Measurements from ENCODE around the gene VWA8. TPM values are rescaled to one million over a fixed set of nuclear protein-coding genes. Genes with fewer than 3 reads are reported as not detected.
A peak's percentile ranks its signal among the peaks of the same experiment; 100 is the strongest.

Gene VWA8
- total RNA-seq, 4 donors from 2014 or later, result 27.1 to 39.7 (median 30.4) TPM

DNA sequence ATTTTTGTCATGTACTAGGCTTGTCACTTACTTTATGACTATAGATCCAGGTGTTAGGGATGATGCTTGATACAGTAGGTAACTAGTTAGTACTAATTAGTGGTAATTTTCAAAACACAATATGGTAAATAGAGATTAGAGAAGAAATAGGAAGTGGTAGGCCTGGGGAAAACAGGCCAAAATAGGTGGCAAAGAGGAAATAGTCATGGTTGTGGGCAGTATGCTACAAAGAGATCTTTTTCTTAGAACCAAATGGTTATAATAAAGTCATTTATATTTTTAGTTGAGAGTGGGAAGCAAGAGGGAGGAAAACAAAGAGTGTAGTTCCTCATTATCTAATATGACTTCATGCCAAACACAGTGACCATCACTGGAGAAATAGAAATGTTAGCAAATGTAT is 9.1 kb upstream of the VWA8 start:
- Histone ChIP-seq H3K9me3 (no peaks in the 10 kb centered on the region), H3K4me3 (replicated peaks in 1 of 3) (no peak overlapping the region), H3K36me3 (no peaks in the 10 kb centered on the region), H3K4me1 (no peaks in the 10 kb centered on the region), H3K27ac (no peak overlapping the region), H3K27me3 (no peaks in the 10 kb centered on the region)
- DNase-seq, result no peak
- TF ChIP-seq POLR2A (IDR thresholded peaks at IDR 0.05), result no peak
- TF ChIP-seq, protein P1, sequence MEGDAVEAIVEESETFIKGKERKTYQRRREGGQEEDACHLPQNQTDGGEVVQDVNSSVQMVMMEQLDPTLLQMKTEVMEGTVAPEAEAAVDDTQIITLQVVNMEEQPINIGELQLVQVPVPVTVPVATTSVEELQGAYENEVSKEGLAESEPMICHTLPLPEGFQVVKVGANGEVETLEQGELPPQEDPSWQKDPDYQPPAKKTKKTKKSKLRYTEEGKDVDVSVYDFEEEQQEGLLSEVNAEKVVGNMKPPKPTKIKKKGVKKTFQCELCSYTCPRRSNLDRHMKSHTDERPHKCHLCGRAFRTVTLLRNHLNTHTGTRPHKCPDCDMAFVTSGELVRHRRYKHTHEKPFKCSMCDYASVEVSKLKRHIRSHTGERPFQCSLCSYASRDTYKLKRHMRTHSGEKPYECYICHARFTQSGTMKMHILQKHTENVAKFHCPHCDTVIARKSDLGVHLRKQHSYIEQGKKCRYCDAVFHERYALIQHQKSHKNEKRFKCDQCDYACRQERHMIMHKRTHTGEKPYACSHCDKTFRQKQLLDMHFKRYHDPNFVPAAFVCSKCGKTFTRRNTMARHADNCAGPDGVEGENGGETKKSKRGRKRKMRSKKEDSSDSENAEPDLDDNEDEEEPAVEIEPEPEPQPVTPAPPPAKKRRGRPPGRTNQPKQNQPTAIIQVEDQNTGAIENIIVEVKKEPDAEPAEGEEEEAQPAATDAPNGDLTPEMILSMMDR (IDR thresholded peaks at IDR 0.05), result no peak
- intact Hi-C loops (cut with DNase I), result no loop called here

DNA sequence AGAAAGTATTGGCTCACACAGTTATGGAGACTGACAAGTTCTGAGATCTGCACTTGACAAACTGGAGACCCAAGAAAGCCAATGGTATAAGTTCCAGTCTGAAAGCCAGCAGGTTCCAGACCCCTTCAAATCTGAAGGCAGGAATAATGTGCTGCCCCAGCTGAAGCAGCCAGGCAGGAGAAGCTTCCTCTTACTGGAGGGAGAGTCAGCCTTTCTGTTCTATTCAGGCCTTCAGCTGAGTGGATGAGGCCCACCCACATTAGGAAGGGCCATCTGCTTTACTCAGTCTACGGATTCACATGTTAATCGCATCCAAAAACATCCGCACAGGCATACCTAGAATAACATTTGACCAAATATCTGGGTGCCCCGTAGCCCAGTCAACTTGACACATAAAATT is 8.2 kb upstream of the VWA8 start:
- intact Hi-C loops (cut with DNase I), result no loop called here
- TF ChIP-seq, protein P1 (IDR thresholded peaks at IDR 0.05), result no peak
- TF ChIP-seq POLR2A (IDR thresholded peaks at IDR 0.05), result no peak
- 82 to 99% methylated on average over 4 of the region's 4 CpGs for whole genome bisulfite sequencing, 2 donors
- H3K4me3 ChIP-seq (replicated peaks in 1 of 3), result no peak overlapping the region
- no peak for DNase-seq
- no peak overlapping the region for H3K27ac ChIP-seq
- H3K4me1 ChIP-seq, result no peaks in the 10 kb centered on the region
- no peaks in the 10 kb centered on the region for H3K27me3 ChIP-seq
- no peaks in the 10 kb centered on the region for H3K9me3 ChIP-seq
- no peaks in the 10 kb centered on the region for H3K36me3 ChIP-seq

DNA sequence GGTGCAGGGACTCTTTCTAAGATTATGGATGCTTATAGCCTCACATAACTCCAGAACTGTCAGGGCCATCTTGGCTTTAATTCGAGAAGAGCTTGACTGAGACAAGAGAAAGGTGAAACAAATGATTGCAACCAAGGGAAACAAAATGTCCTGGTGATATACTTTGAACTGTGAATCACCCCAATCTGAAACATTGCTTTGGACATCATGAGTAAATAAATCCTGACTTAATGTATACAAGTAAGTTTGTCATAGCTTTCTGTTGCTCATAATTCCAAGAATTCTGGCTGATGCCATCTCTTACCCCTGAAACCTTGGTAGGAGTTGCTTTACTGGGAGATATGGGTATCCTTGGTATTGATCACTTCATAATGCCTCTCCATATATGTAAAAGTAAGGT is 5.8 kb upstream of the VWA8 start:
- 94 to 95% methylated on average over 1 of the region's 1 CpG for WGBS, 2 donors
- Histone ChIP-seq H3K4me3 (replicated peaks in 1 of 3) (no peak overlapping the region), H3K36me3 (no peaks in the 10 kb centered on the region), H3K27me3 (no peaks in the 10 kb centered on the region), H3K9me3 (no peaks in the 10 kb centered on the region), H3K4me1 (no peaks in the 10 kb centered on the region), H3K27ac (no peak overlapping the region)
- intact Hi-C loops (cut with DNase I), result no loop called here
- no peak for DNase-seq
- no peak for TF ChIP-seq POLR2A (IDR thresholded peaks at IDR 0.05)
- TF ChIP-seq, protein P1 (IDR thresholded peaks at IDR 0.05), result no peak

DNA sequence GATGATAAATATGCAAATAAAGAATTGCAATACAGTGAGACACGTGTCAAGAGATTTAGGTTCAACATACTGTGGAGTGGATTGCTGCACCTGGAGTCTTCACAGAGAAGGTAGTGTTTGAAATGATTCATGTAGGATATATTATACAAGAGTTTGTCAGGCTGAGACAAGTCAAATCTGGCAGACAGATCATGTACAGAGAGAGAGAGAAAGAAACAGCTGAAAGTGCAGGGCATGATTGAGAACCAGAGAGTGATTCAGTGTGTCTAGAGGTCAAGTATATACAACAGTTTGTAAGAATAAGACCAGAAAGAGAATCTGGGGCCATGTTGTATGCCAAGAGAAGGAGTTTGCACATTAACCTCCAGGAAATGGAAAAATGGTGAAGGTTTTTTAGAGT is 2.1 kb upstream of the VWA8 start:
- no peaks in the 10 kb centered on the region for H3K27me3 ChIP-seq
- no peaks in the 10 kb centered on the region for H3K36me3 ChIP-seq
- no peak for DNase-seq
- no peak overlapping the region for H3K27ac ChIP-seq
- 87 to 91% methylated on average over 1 of the region's 1 CpG for WGBS, 2 donors
- no peak overlapping the region for H3K4me3 ChIP-seq (replicated peaks in 1 of 3)
- H3K9me3 ChIP-seq, result no peaks in the 10 kb centered on the region
- TF ChIP-seq, protein P1 (IDR thresholded peaks at IDR 0.05), result no peak
- no peak for TF ChIP-seq POLR2A (IDR thresholded peaks at IDR 0.05)
- H3K4me1 ChIP-seq, result peaks cover 0 to 5% of the 10 kb centered on the region in 2 donors
- intact Hi-C loops (cut with DNase I), result no loop called here

DNA sequence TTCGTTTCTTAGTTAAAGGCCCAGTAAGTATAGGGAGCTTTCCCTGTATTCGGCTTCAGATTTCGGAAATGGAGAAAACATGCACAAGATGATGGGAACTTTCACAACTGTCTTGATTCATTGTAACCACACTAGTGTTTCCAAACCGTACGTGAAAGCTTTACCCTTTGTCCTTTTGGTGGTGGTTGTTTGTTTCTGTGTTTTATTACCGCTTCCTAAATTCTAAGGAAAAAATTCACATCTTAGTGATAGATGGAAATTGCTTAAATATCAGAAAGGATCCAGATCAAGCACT is 504 bp upstream of the VWA8 start:
- Histone ChIP-seq H3K4me1 (peaks cover 0 to 5% of the 10 kb centered on the region in 2 donors), H3K36me3 (no peaks in the 10 kb centered on the region), H3K27me3 (no peaks in the 10 kb centered on the region), H3K4me3 (replicated peaks in 1 of 3) (peak overlapping the region; percentile 34 to 83 (median 79)), H3K27ac (peak overlapping the region; percentile 52 to 85 (median 69)), H3K9me3 (no peaks in the 10 kb centered on the region)
- no peak for TF ChIP-seq POLR2A (IDR thresholded peaks at IDR 0.05)
- TF ChIP-seq, protein P1 (IDR thresholded peaks at IDR 0.05), result no peak
- no peak for DNase-seq
- 26 to 32% methylated on average over 6 of the region's 6 CpGs for WGBS, 2 donors
- intact Hi-C loops (cut with DNase I), result no loop called here

Data from thyroid gland (tissue), 4 donors.